GM21717 (cell line): Measurements from ENCODE around the gene MIDN.

Experiments used
- ATAC-seq: cut with Tn5 transposase; IDR thresholded peaks from one replicate; pipeline ENCODE4 v1.9.1; 2021; ENCODE audit warnings: mild to moderate bottlenecking, moderate library complexity; ENCODE audit not compliant: unreplicated experiment

MIDN gene

DNA sequence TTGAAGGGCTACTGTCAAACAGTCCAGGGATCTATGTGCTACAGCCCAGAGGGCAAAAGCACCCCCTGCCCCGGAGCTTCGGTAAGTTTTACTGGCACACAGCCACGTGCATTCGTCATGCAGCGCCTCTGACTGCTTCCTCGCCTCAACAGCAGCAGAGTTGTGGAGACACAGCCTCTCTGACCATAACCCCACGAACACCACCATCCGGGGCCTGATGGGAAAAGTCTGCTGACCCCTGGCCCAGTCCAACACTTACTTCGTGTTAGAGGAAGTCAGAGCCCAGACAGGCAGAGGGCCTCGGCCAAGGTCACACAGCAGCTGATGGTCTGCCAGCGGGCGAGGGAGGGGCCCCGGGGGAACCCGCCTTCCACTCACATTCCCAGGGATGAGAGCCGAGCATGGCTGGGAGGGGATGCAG is 15.7 kb upstream of the MIDN start:
- no peak for ATAC-seq

DNA sequence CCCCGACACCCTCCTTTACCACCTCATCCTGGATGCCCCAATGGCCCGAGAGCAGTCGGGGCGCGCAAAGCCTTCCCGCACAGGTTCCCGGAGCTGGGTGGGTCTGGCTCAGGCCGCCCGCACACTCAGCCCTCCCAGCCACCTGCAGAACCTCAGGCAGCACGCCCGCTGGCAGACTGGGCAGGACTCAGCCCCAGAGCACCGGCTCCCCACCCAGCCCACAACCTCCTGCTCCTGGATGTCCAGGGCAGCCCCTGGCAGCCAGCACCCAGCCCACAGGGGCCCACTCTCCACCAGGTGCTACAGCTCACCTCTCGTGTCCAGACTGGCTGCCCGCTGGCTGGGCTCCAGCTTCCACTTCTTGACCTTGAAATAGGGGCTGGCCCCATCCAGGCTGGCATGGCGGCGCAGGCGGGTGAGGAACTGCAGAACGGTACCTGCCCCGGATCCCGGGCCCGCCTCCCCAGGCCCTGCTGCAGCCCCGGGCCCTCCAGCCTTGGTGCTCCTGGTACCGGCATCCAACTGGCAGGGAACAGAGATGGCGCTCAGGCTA is 15.2 kb upstream of the MIDN start:
- no peak for ATAC-seq

GRCh38 chr19:1234051-1234954 is 14.1 kb upstream of the MIDN start:
- no peak for ATAC-seq

DNA sequence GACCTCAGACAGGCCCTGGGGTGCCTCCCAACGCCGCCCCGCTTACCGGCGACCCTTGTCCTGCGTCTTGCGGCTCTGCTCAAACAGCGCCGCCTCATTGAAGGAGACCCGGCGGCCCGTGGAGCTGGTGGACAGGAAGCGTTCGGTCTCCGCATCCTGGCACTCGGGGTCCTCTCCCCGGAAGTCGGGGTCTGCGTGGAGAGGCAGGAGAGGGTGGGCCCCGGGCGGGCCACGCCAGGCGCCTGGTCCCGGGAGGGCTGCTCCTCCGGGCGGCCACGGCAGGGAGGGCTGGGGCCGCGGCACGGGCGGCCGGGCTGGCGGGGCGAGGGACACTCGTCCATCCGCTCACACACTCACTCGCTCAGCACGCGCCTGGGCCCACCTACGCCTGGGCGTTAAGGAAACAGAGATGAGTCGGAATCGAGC is 13.4 kb upstream of the MIDN start:
- ATAC-seq: no peak

DNA sequence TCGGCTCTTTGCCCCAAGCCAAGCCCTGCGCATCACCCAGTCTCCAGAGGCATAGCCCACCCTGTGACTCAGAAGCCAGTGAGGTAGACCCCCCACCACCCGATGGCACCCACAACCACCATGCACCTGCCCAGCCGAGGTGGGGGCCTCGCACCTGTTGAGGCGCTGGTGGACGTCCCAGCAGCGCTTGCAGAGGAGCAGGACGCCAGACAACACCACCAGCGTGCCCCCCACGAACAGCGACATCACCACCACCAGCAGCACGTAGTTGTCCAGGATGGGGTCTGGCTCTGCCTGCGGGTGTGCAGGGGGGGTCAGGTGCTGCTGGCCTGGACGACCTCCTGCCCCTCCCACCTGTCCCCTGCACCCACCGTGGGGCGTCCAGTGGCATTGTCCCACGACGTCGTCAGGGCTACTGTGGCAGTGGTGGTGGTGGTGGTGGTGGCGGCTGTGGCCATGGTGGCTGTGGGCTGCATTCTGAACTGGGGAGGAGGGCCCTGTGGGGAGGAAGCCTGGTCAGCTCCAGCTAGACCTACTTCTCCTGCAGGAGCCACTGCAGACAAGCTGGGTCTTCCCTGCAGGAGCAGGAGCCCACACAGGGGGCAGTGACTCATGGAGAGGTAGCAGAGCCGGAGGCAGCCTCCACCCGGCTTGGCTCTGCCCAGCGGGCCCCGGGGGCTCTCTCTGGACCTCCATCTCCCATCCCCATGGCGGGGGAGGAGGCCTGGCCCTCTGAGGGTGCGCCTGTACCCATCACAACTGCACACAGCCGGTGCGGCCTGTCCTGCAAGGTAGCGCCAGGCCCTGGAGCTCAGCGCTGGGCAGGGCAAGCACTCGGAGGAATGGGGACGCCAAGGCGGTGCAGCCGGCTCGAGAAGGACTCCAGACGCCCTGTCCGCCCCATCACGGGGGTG is 12.5 kb upstream of the MIDN start:
- ATAC-seq: no peak

DNA sequence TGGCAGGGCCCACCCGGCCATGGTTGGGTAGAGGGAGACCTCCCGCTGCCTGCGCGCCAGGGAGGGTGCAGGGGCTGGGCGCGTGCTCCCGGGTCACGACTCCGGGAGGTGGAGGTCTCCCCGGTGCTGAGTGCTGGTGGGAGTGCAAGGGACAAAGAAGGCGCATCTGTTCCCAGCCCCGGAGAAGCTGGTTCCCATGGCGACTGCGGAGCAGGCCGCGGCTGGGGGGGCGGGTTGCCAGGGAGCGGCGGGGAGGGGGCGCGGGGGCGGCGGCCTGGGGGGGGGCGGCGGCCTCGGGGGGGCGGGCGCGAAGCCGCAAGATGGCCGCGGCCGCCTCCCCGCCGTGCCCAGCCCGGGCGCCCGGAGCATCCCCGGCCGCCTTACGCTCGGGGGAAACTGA is 11.8 kb upstream of the MIDN start:
- no peak for ATAC-seq

GRCh38 chr19:1237027-1237659 is 11.2 kb upstream of the MIDN start:
- ATAC-seq: no peak

DNA sequence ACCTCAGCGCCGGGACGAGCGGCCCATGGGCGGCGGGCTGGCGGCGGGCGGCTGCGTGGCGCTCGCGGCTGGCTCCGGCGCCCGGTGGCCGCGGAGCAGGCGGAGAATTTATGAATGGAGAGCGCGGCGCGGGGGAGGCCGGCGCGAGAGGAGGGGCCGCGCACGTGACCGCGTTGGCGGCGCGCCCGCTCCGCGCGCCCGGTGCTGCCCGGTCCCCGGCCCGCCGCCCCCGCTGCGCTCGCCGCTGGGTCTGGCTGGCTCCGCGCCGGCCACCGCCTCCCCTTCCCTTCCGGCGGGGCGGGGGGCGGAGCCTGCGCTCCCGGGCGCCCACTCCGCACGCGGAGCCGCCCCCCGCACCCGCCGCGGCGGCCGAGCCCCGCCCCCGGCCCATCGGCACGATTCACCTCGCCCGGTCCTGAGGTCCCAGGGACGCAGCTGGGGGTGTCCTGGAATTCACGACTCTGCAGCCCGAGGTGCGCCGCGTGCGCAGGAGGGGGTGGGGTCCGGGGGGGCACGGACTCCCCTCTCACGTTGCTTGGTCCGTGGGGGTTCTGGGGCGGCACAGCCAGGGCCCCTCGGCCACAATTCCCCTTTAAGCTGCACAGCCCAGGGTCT is 10.5 kb upstream of the MIDN start, which contains the start of gene CBARP:
Gene CBARP (minus strand): TSS at position 252 of the 615 bp plus-strand sequence. CDS start 1,905 bp downstream, outside the sequence.
- ATAC-seq: no peak

- no peak for ATAC-seq
Measured at GRCh38 chr19:1238369-1239303, 9.7 kb upstream of the MIDN start.

- no peak for ATAC-seq
Measured at GRCh38 chr19:1239420-1239795, 9.0 kb upstream of the MIDN start.

DNA sequence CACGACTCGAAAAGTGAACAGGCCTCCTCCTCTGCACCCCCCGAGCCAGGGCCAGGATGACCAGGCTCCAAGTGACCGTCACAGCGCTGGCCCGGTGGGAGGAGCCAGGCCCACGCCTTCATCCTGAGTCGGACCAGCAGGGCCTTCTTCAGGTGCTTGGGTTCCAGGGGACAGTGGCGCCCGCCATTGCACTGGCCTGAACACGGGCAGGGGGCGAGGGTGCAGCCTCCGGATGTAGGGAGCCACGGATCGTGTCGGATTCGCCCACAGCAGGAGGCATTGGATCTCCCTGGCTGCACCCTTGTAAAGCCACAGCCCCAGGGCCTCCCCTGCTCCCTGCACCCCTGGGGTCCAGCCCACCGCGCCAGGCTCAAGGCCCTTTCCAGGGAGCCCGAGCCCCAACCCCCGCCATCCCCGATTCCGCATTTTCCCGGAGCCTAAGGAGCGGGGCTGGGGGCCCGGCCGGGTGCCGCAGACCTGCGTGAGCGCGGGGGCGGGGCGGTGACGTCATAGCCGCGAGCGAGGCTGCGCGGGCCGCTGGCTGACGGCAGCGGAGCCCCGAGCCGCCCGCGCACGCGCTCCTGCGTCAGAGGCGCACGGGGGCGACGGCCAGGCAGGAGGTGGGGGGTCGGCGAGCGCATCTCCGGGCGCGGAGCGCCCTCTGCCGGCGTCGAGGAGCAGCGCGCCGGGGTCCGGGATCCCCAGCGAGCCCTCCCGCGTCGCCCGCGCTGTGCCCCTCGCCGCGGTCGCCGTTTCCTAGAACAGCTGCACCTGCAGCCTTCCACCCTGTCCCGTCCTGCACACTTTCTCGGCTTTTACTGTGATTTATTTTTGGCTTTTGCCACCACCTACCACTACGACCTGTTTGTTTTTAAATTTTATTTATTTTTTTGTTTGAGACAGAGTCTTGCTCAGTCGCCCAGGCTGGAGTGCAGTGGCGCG is 8.3 kb upstream of the MIDN start:
- peak; percentile 28 for ATAC-seq

DNA sequence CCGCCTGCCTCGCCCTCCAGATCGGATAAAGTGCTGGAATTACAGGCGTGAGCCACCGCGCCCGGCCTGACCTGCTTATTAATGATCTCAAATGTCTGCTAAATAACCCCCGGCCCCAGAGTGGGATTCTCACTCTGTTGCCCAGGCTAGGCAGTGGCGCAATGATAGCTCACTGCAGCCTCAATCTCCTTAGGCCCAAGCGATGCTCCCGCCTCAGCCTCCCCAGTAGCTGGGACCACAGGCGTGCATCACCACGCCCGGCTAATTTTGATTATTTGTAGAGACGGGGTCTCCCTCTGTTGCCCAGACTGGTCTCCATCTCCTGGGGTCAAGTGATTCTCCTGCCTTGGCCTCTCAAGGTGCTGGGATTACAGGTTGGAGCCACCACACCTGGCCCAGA is 7.5 kb upstream of the MIDN start:
- ATAC-seq: no peak

DNA sequence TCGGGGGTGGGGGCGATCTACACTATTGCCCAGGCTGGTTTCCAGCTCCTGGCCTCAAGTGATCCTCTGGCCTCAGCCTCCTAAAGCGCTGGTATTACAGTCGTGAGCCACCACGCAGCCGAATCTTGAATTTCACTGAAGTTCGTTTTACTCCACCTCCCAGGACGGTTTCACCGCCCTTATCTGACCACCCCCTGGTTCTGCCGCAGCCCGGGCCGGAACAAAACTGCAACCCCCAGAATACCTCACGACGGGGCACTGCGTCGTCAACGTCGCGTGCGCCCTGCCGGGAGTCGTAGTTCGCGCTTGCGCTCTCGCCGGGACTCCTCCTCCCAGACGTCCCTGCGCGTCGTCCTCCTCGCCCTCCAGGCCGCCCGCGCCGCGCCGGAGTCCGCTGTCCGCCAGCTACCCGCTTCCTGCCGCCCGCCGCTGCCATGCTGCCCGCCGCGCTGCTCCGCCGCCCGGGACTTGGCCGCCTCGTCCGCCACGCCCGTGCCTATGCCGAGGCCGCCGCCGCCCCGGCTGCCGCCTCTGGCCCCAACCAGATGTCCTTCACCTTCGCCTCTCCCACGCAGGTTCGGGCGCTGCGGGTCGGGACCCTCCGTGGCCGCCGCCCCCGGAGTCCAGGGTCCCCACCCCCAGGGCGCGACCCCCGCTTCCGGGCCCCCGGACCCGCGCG is 6.8 kb upstream of the MIDN start, which contains the start of gene ATP5F1D:
Gene ATP5F1D (plus strand): TSS at position 335 of the 679 bp plus-strand sequence. CDS start 100 bp downstream, at position 435.
- ATAC-seq: no peak

GRCh38 chr19:1243768-1244692 is 4.4 kb upstream of the MIDN start:
- no peak for ATAC-seq

DNA sequence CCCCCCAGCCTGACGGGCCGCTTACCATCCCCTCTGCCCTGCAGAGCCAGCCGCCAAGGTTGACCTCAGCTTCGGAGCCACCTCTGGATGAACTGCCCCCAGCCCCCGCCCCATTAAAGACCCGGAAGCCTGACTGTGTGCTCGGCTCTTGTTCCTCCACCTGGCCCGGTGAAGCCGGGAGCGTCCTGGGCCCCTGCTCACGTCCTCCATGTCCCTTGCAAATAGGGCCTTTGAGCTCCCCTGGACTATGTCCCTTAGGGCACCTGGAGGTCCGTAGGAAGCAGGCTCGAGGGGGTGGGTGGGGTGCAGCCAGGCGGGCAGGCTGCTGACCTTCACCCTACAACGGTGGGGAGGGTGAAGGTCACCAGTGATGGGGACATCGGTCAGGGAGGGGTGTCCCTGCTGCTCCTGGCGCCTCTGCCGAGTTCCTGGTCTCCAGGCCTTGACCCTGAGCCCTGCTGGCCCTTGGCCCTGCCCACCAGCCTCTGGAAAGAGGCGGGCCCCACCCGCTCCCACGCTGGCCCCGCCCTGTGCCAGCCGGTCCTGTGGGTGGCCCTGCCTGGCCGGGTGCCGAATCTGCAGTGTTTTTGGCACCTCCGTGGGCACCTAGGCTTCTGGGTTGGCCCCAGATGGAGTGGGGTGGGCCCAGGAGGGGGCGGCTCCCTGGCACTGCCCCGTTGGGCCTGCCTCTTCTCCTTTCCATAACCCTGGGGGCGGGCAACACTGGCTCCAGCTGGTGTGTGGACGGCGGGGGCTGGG is 3.5 kb upstream of the MIDN start:
- no peak for ATAC-seq
